ENCODE measurements around the gene ZYG11A.

Gene ZYG11A

DNA sequence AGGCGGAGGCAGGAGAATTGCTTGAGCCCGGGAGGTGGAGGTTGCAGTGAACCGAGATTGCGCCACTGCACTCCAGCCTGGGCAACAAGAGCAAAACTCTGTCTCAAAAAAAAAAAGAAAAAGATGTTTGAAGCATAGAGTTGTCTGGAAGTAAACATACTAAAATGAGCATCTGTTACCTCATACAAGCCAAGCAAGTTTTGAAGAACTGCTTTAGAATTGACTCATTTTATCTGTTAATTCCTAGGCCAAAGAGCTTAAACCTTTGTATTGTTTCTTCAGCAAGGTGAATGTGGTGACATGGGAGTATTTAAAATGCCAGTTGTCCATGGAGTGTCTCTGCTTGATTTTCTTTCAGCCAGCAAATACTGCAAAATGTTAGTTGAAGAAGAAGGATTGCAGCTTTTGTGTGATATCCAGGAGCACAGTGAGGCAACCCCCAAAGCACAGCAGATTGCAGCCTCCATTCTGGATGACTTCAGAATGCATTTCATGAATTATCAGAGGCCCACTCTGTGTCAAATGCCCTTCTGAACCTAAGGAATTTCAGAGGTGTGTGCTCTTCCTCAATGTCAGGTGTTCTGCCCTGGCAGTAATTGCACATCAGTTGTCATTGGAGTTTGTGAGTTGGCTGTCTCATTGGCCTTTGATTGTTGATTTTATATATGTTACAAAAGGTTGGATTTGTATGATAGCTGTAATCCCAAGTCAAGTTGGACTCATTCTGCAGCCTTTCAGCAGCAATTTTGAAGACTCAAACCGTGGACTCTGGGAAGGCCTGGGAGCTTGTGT is 50.1 kb downstream of the ZYG11A start:
- Histone ChIP-seq H3K9me3 (ENCODE audit: low read depth, low read length) (no peaks in the 10 kb centered on the region), H3K27ac (no peak overlapping the region), H3K4me3 (no peak overlapping the region), H3K9ac (ENCODE audit: insufficient read length) (no peak overlapping the region), H3K36me3 (ENCODE audit: insufficient read depth, low read length) (no peaks in the 10 kb centered on the region)
- DNase-seq (ENCODE audit: low read depth, low spot score), result no peak
- TF ChIP-seq FOXP2 (optimal IDR thresholded peaks at IDR 0.05; ENCODE audit: control extremely low read depth, extremely low read length, insufficient read depth) (no peak), POLR2AphosphoS5 (IDR thresholded peaks at IDR 0.05; ENCODE audit: borderline replicate concordance, low read depth, low read length) (no peak), EZH2 (IDR thresholded peaks at IDR 0.05) (no peak)

DNA sequence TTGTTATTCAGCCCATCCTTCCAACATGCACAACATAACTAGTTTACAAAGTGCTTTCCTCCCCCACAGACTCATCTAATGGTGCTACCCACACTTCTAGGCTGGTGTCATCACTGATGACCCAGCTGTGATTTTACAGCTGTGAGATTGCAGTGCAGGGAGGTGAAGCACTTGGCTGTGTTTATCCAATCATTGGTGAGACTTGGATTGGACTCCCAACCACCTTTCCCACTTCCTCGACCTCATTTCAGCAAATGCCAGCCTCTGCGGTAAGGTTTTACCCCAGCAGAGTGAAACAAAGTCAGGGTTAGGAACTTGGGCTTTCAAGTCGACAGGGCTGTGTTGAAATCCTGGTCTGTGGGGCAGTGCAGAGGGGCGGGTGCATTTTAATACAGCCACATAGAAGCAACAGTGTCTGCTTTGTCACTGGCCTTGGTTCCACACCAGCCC is 56.9 kb downstream of the ZYG11A start:
- Histone ChIP-seq H3K4me3 (no peak overlapping the region), H3K36me3 (ENCODE audit: insufficient read depth, low read length) (no peaks in the 10 kb centered on the region), H3K27ac (no peak overlapping the region), H3K9me3 (ENCODE audit: low read depth, low read length) (no peaks in the 10 kb centered on the region), H3K9ac (ENCODE audit: insufficient read length) (no peak overlapping the region)
- DNase-seq (ENCODE audit: low read depth, low spot score), result no peak
- TF ChIP-seq POLR2AphosphoS5 (IDR thresholded peaks at IDR 0.05; ENCODE audit: borderline replicate concordance, low read depth, low read length) (no peak), EZH2 (IDR thresholded peaks at IDR 0.05) (no peak), FOXP2 (optimal IDR thresholded peaks at IDR 0.05; ENCODE audit: control extremely low read depth, extremely low read length, insufficient read depth) (no peak)

DNA sequence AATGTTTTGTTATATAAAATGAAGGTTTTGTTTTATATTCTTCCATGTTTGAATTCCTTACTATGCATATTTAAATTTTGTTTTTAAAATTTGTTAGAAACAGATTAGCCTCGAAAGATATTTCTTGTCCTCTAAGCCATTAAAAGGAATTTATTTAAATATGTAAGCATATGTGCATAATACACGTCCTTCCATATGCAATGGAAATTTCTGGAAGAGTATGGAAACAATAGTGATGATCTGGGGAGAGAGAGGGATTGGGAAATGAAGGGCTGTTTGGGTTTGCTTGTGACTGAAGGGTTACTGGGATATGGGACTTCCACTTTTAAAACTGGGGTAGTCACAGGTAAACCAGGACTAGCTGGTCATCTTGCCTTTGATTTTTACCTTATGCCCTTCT is 57.8 kb downstream of the ZYG11A start:
- H3K4me3 ChIP-seq, result no peak overlapping the region
- H3K36me3 ChIP-seq (ENCODE audit: insufficient read depth, low read length), result no peaks in the 10 kb centered on the region
- no peak overlapping the region for H3K27ac ChIP-seq
- H3K9me3 ChIP-seq (ENCODE audit: low read depth, low read length), result no peaks in the 10 kb centered on the region
- TF ChIP-seq EZH2 (IDR thresholded peaks at IDR 0.05), result no peak
- TF ChIP-seq FOXP2 (optimal IDR thresholded peaks at IDR 0.05; ENCODE audit: control extremely low read depth, extremely low read length, insufficient read depth), result no peak
- TF ChIP-seq POLR2AphosphoS5 (IDR thresholded peaks at IDR 0.05; ENCODE audit: borderline replicate concordance, low read depth, low read length), result no peak
- H3K9ac ChIP-seq (ENCODE audit: insufficient read length), result no peak overlapping the region
- DNase-seq (ENCODE audit: low read depth, low spot score), result no peak

DNA sequence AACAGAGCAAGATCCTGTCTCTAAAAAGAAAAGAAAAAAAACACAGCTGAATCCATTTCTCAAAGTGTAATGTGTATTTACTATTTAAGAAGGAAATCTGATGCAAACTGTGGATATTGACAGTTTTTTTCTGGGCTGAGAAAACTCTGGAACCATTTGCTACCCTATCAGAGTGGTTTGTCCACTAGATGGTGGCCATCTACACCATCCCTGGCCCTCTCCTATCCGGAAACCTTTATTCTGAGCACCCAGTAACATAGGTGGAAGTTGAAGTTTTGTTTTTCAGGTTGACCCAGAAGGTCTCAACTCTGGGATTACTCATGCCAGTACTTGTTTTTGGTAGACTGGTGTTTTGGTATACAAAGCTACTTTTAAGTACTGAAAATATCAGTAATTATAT is 58.8 kb downstream of the ZYG11A start:
- Histone ChIP-seq H3K27ac (no peak overlapping the region), H3K9me3 (ENCODE audit: low read depth, low read length) (no peaks in the 10 kb centered on the region), H3K4me3 (no peak overlapping the region), H3K9ac (ENCODE audit: insufficient read length) (no peak overlapping the region), H3K36me3 (ENCODE audit: insufficient read depth, low read length) (no peaks in the 10 kb centered on the region)
- DNase-seq (ENCODE audit: low read depth, low spot score), result no peak
- TF ChIP-seq EZH2 (IDR thresholded peaks at IDR 0.05) (no peak), POLR2AphosphoS5 (IDR thresholded peaks at IDR 0.05; ENCODE audit: borderline replicate concordance, low read depth, low read length) (no peak), FOXP2 (optimal IDR thresholded peaks at IDR 0.05; ENCODE audit: control extremely low read depth, extremely low read length, insufficient read depth) (no peak)

DNA sequence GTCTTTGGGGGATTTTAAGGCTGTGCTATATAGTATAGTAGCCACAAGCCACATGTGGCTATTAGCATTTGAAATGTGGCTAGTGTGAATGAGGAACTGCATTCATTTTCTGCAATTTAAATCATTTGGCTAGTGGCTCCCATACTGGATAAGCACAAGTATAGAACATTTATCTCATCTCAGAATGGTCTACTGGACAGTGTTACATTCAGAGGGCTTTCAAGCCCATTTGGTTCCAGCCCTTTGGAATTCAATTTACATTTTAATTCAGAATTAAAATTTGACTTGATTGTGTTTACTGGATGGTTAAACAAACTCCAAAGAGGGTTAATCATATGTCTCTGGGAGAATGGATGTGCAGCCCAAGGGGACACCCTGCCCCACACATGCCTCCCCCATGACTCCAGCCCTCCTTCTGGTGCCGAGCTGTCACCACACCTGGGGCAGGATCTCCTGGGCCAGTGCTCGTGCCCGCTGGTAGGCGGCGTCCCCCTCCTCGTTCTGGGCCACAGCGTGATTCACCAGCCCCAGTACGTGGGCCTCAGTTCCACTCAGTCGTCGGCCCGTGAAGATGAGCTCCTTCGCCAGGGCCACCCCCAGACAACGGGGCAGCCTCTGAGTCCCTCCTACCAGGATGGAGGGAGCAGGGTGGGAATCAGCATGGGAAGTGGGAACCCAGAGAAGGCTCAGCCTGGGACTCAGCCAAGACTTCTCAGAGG is 61.8 kb downstream of the ZYG11A start:
- no peak overlapping the region for H3K9ac ChIP-seq (ENCODE audit: insufficient read length)
- no peaks in the 10 kb centered on the region for H3K36me3 ChIP-seq (ENCODE audit: insufficient read depth, low read length)
- no peak overlapping the region for H3K27ac ChIP-seq
- no peaks in the 10 kb centered on the region for H3K9me3 ChIP-seq (ENCODE audit: low read depth, low read length)
- no peak for DNase-seq (ENCODE audit: low read depth, low spot score)
- no peak overlapping the region for H3K4me3 ChIP-seq
- no peak for TF ChIP-seq POLR2AphosphoS5 (IDR thresholded peaks at IDR 0.05; ENCODE audit: borderline replicate concordance, low read depth, low read length)
- no peak for TF ChIP-seq EZH2 (IDR thresholded peaks at IDR 0.05)
- no peak for TF ChIP-seq FOXP2 (optimal IDR thresholded peaks at IDR 0.05; ENCODE audit: control extremely low read depth, extremely low read length, insufficient read depth)

DNA sequence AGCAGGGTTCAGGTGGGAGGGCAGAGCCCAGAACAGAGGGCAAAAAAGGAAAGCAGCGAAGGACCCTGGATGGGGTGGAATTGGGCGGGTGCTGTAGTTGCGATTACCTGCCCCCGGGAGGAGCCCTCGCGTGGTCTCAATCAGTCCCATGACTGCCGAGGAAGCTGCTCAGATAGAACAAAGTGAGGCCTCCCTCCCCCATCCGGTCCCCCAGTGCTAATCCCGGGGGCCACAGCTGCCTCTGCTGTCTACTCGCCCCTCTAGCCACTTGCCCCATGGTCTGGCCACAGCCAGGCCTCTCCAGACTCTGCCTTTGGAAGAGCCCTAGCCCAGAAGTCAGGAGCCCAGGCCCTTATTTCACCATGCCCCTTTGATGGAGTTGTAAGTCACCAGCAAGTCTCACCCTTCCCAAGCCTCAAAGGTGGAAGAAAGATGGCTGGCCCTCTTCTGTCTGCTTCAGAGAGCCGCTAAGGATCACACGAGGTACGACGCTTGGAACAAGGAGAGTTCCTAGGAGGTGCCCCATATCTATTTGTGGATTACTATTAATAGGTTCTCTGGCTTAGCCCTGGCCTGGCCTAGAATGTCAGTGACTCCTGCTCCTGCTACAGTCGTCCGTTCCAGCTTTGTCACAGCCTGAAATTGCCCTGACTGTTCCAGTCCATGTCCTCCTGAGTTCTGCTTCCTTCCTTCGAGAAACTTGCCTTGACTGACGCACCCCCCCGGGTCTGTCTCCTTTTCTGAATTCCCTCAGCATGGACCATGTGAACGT is 62.6 kb downstream of the ZYG11A start:
- H3K9ac ChIP-seq (ENCODE audit: insufficient read length), result no peak overlapping the region
- H3K36me3 ChIP-seq (ENCODE audit: insufficient read depth, low read length), result no peaks in the 10 kb centered on the region
- H3K4me3 ChIP-seq, result no peak overlapping the region
- no peaks in the 10 kb centered on the region for H3K9me3 ChIP-seq (ENCODE audit: low read depth, low read length)
- DNase-seq (ENCODE audit: low read depth, low spot score), result no peak
- H3K27ac ChIP-seq, result no peak overlapping the region
- TF ChIP-seq FOXP2 (optimal IDR thresholded peaks at IDR 0.05; ENCODE audit: control extremely low read depth, extremely low read length, insufficient read depth) (no peak), POLR2AphosphoS5 (IDR thresholded peaks at IDR 0.05; ENCODE audit: borderline replicate concordance, low read depth, low read length) (no peak), EZH2 (IDR thresholded peaks at IDR 0.05) (no peak)

DNA sequence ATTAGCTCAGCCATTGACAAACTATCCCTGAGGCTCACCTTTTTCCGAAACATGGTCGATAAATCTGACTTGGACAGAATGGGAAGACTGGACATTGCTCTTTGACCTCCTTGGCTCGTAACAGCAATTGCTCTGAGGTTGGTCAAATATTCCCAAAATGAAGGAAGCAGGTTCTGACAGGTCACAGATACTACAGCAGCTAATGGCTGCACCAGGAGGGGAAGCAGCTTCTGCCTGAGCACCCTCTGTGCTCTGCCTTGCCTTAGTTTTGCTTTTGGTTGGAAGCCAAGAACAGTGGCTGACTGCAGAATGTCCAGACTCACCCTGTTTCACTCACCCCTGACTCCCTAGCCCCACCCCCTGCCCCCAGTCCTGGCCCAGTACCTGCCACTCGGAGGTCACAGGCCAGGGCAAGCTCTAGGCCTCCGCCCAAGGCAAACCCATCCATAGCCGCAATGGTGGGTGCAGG is 63.6 kb downstream of the ZYG11A start:
- Histone ChIP-seq H3K27ac (no peak overlapping the region), H3K9ac (ENCODE audit: insufficient read length) (no peak overlapping the region), H3K36me3 (ENCODE audit: insufficient read depth, low read length) (no peaks in the 10 kb centered on the region), H3K9me3 (ENCODE audit: low read depth, low read length) (no peaks in the 10 kb centered on the region), H3K4me3 (no peak overlapping the region)
- TF ChIP-seq POLR2AphosphoS5 (IDR thresholded peaks at IDR 0.05; ENCODE audit: borderline replicate concordance, low read depth, low read length), result no peak
- no peak for TF ChIP-seq EZH2 (IDR thresholded peaks at IDR 0.05)
- no peak for TF ChIP-seq FOXP2 (optimal IDR thresholded peaks at IDR 0.05; ENCODE audit: control extremely low read depth, extremely low read length, insufficient read depth)
- no peak for DNase-seq (ENCODE audit: low read depth, low spot score)

All from SK-N-MC (cell line).